ENCODE measurements around the gene BACH2. TPM values are rescaled to one million over a fixed set of nuclear protein-coding genes. Genes with fewer than 3 reads are reported as not detected.

Gene BACH2
- total RNA-seq, 4 donors from 2014 or later, result 4.2 to 9.8 (median 5.8) TPM

DNA sequence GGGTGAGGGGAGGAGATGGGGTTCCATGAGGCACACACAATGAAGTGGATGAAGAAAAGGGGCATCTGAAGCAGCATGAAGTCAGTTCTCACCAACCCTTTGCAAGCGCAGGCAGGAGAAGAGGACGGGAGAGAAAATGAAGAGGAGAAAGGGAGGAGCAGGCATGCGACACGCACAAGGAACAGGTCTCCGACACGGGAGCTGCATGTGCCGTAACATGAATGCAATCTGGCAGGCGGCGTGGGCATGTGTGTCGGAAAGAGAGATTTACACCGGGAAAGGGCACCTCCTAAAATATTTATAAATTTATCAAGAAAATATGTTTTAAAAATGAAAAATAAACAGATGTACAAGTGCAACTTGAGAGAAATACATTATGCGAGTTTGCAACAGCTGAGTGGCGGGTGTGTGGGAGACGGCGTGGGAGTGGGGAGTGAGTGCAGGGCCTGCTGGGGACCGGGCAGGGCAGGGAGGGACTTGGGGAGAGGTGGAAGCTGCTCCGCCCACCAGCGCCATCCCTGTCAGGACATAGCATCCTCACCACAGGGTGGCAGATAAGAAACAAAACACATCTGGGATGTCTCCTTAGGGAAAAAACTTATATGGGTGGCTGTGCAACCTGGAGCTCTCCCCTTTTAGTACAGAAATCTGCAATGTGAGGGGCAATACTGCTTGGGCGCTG is 361.8 kb downstream of the BACH2 start:
- H3K4me3 ChIP-seq, result no peak overlapping the region
- H3K9me3 ChIP-seq, result no peaks in the 10 kb centered on the region
- H3K27ac ChIP-seq (replicated peaks in 1 of 4), result no peak overlapping the region
- WGBS, result 93% methylated on average over 19 of the region's 19 CpGs
- intact Hi-C loops (cut with DNase I), result no loop called here
- no peak for DNase-seq (ENCODE audit: extremely low spot score)
- H3K4me1 ChIP-seq, result peaks cover 0 to 7% (median under 1%) of the 10 kb centered on the region in 4 donors
- H3K27me3 ChIP-seq, result no peaks in the 10 kb centered on the region
- TF ChIP-seq POLR2A (IDR thresholded peaks at IDR 0.05; ENCODE audit: low read depth) (no peak), EP300 (IDR thresholded peaks at IDR 0.05) (no peak), POLR2AphosphoS5 (IDR thresholded peaks at IDR 0.05) (no peak), CTCF (IDR thresholded peaks at IDR 0.05) (no peak)
- H3K36me3 ChIP-seq, result peaks cover 11 to 43% (median 13%) of the 10 kb centered on the region in 4 donors

- intact Hi-C loops (cut with DNase I), result no loop called here
- Histone ChIP-seq H3K4me3 (no peak overlapping the region), H3K27me3 (no peaks in the 10 kb centered on the region), H3K36me3 (peaks cover 11 to 39% (median 13%) of the 10 kb centered on the region in 4 donors), H3K9me3 (no peaks in the 10 kb centered on the region), H3K4me1 (peaks cover 0 to 7% (median 3%) of the 10 kb centered on the region in 4 donors), H3K27ac (replicated peaks in 1 of 4) (no peak overlapping the region)
- 90% methylated on average over 22 of the region's 22 CpGs for WGBS
- no peak for TF ChIP-seq POLR2AphosphoS5 (IDR thresholded peaks at IDR 0.05)
- no peak for TF ChIP-seq POLR2A (IDR thresholded peaks at IDR 0.05; ENCODE audit: low read depth)
- TF ChIP-seq CTCF (IDR thresholded peaks at IDR 0.05), result no peak
- TF ChIP-seq EP300 (IDR thresholded peaks at IDR 0.05), result no peak
- no peak for DNase-seq (ENCODE audit: extremely low spot score)
Observed at GRCh38 chr6:89932245-89932802, 364.3 kb downstream of the BACH2 start.

DNA sequence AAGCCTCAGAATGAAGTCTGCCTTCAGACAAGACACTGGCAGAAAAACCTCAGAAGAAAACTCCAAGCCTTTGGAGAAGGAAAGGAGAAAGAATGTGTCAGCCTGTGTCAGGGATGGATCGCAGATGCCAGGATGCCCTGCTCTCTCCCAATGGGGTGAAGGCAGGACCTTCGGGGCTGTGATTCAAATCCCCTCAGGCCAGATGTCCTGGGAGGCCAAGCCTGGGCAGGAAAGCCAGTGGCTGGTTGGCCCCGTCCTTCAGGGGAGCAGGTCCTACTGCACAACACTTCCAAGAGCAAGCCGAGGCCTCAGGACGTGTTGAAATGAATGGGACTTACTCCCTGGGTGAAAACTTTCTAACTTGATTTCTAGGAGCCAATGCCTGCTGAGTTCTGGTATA is 365.9 kb downstream of the BACH2 start:
- no peaks in the 10 kb centered on the region for H3K9me3 ChIP-seq
- no peaks in the 10 kb centered on the region for H3K27me3 ChIP-seq
- peaks cover 11 to 24% (median 13%) of the 10 kb centered on the region in 4 donors for H3K36me3 ChIP-seq
- 61% methylated on average over 4 of the region's 5 CpGs for WGBS
- intact Hi-C loops (cut with DNase I), result no loop called here
- no peak overlapping the region for H3K4me3 ChIP-seq
- no peak overlapping the region for H3K27ac ChIP-seq (replicated peaks in 1 of 4)
- peaks cover 0 to 7% (median 3%) of the 10 kb centered on the region in 4 donors for H3K4me1 ChIP-seq
- no peak for DNase-seq (ENCODE audit: extremely low spot score)
- TF ChIP-seq EP300 (IDR thresholded peaks at IDR 0.05), result no peak
- TF ChIP-seq CTCF (IDR thresholded peaks at IDR 0.05), result no peak

DNA sequence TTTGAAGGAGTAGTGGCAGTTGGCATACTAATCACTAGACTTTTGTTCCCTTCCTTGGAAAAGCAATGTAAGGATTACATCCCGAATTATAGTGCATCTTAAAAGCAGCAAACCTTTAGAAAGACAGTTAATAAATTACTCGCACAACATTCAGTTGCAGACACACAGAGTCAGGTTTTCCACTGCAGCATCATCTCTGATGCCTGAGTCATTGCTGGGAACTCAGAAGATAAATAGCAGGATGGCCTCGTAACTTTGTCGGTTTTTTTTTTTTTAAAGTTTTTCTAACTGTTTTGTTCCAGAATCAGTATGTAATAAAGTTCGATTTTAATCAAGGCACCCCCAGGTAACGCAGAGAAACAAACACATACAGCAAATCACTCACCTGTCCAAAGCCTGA is 368.0 kb downstream of the BACH2 start:
- H3K4me1 ChIP-seq, result peaks cover 0 to 7% (median 3%) of the 10 kb centered on the region in 4 donors
- 75% methylated on average over 6 of the region's 6 CpGs for WGBS
- H3K27ac ChIP-seq (replicated peaks in 1 of 4), result no peak overlapping the region
- no peak overlapping the region for H3K4me3 ChIP-seq
- no peaks in the 10 kb centered on the region for H3K27me3 ChIP-seq
- H3K36me3 ChIP-seq, result peaks cover 11 to 18% (median 13%) of the 10 kb centered on the region in 4 donors
- TF ChIP-seq CTCF (IDR thresholded peaks at IDR 0.05) (no peak), EP300 (IDR thresholded peaks at IDR 0.05) (no peak), POLR2A (IDR thresholded peaks at IDR 0.05; ENCODE audit: low read depth) (no peak), POLR2AphosphoS5 (IDR thresholded peaks at IDR 0.05) (no peak)
- DNase-seq (ENCODE audit: extremely low spot score), result no peak
- no peaks in the 10 kb centered on the region for H3K9me3 ChIP-seq
- intact Hi-C loops (cut with DNase I), result no loop called here
